Sigmoid colon (tissue), 7 donors: ENCODE results near the gene JMJD7. TPM values are rescaled to one million over a fixed set of nuclear protein-coding genes. Genes with fewer than 3 reads are reported as not detected.

Source experiments
- DNase-seq: peaks from one replicate; pipeline ENCODE4 v3.0.0-alpha.2; 2019
- H3K27ac ChIP-seq, 4 donors: fragments of 200-600 bp; sonication (generic); one replicate each; pipeline ENCODE4 v1.5.1; 2016 to 2019; ENCODE audit warnings: mild to moderate bottlenecking in 1 of 4
- H3K27me3 ChIP-seq, 3 donors: fragments of 200-600 bp; sonication (generic); one replicate each; pipeline ENCODE4 v1.5.1; 2019; ENCODE audit warnings: mild to moderate bottlenecking in 1 of 3
- H3K36me3 ChIP-seq, 4 donors: fragments of 200-600 bp; sonication (generic); one replicate each; pipeline ENCODE4 v1.5.1; 2016 to 2019
- H3K4me1 ChIP-seq, 4 donors: fragments of 200-600 bp; sonication (generic); one replicate each; pipeline ENCODE4 v1.5.1; 2017 to 2019
- H3K4me3 ChIP-seq, 4 donors: fragments of 200-600 bp; sonication (generic); one replicate each; pipeline ENCODE4 v1.5.1; 2017 to 2019; ENCODE audit warnings: mild to moderate bottlenecking in 2 of 4, moderate library complexity in 1 of 4
- H3K9me3 ChIP-seq, 4 donors: fragments of 200-600 bp in 3 of 4; sonication (generic) in 3 of 4; one replicate each; pipeline versions ENCODE4 v1.5.1 to v1.6.1; 2013 to 2019
- EP300 ChIP-seq, 4 donors: sonication (generic); formaldehyde crosslinking; IDR thresholded peaks; one replicate each; pipeline ENCODE4 v1.6.1; 2017; ENCODE audit warnings: antibody characterized with exemption in 4 of 4
- POLR2A ChIP-seq, 2 donors: fragments of 450-650 bp; IDR thresholded peaks; one replicate each; pipeline ENCODE4 v1.6.1; 2016; ENCODE audit warnings: antibody characterized with exemption in 2 of 2, mild to moderate bottlenecking in 2 of 2, moderate library complexity in 2 of 2
- POLR2AphosphoS5 ChIP-seq, 4 donors: sonication (generic); formaldehyde crosslinking; IDR thresholded peaks; one replicate each; pipeline ENCODE4 v1.6.1; 2017; ENCODE audit warnings: antibody characterized with exemption in 4 of 4
- WGBS, 2 donors: extraction: QIAGEN DNeasy Blood & Tissue Kit; methylation state at CpG; one replicate each; pipeline ENCODE4 v1.1.7; 2013; 5-methylcytosine and 5-hydroxymethylcytosine counted together
- intact Hi-C: fragments of 100-400 bp; cut with DNase I; formaldehyde crosslinking; loops from one replicate; pipeline ENCODE4 v1.15.1; 2023
- polyA plus RNA-seq, 3 donors: library from polyadenylated mRNA; stranded (reverse); fragments of 200-250 nt; gene quantifications; one replicate each; pipeline ENCODE4 v1.2.3, GENCODE V29; 2013
- total RNA-seq, 4 donors: library from RNA; depleted of rRNA; stranded (reverse); fragments of >200 nt; gene quantifications; one replicate each; pipeline ENCODE4 v1.1.0, GENCODE V29; 2016
- TF ChIP-seq, protein P1 (sequence below), 4 experiments: fragments of 450-650 bp in 3 of 4; fragments of 200-600 bp in 1 of 4; IDR thresholded peaks; one replicate each; pipeline ENCODE4 v1.5.1; 2016 to 2019; ENCODE audit warnings: antibody characterized with exemption in 4 of 4, mild to moderate bottlenecking in 3 of 4, moderate library complexity in 2 of 4
- donor health status: healthy with polysubstance abuse.
- donor health status: Bipolar disorder and iron deficiency.
- donor health status: healthy.

The JMJD7 gene
- total and polyA plus RNA-seq, 7 donors: 9.5 to 14.0 (median 10.7) TPM

DNA sequence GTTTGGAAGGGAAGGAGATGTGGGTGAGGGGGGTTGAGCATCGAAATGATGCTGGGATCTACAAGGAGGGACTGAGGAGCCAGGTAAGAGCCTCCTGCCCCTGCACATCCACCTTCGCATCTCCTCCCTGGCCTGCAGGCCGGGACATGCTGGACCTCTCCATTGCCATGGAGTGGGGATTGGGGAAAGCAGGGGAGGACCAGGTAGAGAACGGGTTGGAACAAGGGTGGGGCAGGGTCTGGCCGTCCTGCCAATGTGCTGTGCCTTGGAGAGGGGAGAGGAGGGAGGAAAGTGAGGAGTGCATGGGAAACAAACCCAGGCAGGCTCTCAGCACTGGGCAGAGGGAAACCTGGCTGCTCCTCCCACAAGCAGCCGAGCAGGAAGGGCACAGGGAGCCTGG is 21.3 kb downstream of the JMJD7 start:
- Histone ChIP-seq H3K27me3 (peaks cover 0 to 29% (median 6%) of the 10 kb centered on the region in 3 donors), H3K36me3 (peaks cover 0 to 44% (median 28%) of the 10 kb centered on the region in 4 donors), H3K9me3 (no peaks in the 10 kb centered on the region), H3K4me3 (no peak overlapping the region), H3K4me1 (no peaks in the 10 kb centered on the region), H3K27ac (no peak overlapping the region)
- 76 to 86% methylated on average over 6 of the region's 6 CpGs for WGBS, 2 donors
- DNase-seq: no peak
- intact Hi-C loops: no loop called here
- no peak for TF ChIP-seq POLR2A (IDR thresholded peaks at IDR 0.05)
- no peak for TF ChIP-seq EP300 (IDR thresholded peaks at IDR 0.05)
- no peak for TF ChIP-seq POLR2AphosphoS5 (IDR thresholded peaks at IDR 0.05)
- TF ChIP-seq, protein P1, sequence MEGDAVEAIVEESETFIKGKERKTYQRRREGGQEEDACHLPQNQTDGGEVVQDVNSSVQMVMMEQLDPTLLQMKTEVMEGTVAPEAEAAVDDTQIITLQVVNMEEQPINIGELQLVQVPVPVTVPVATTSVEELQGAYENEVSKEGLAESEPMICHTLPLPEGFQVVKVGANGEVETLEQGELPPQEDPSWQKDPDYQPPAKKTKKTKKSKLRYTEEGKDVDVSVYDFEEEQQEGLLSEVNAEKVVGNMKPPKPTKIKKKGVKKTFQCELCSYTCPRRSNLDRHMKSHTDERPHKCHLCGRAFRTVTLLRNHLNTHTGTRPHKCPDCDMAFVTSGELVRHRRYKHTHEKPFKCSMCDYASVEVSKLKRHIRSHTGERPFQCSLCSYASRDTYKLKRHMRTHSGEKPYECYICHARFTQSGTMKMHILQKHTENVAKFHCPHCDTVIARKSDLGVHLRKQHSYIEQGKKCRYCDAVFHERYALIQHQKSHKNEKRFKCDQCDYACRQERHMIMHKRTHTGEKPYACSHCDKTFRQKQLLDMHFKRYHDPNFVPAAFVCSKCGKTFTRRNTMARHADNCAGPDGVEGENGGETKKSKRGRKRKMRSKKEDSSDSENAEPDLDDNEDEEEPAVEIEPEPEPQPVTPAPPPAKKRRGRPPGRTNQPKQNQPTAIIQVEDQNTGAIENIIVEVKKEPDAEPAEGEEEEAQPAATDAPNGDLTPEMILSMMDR (IDR thresholded peaks at IDR 0.05): no peak

GRCh38 chr15:41849861-41850260 is 22.0 kb downstream of the JMJD7 start:
- Histone ChIP-seq H3K4me1 (no peaks in the 10 kb centered on the region), H3K9me3 (no peaks in the 10 kb centered on the region), H3K4me3 (no peak overlapping the region), H3K27ac (no peak overlapping the region), H3K36me3 (peaks cover 0 to 38% (median 26%) of the 10 kb centered on the region in 4 donors), H3K27me3 (peaks cover 0 to 35% (median 11%) of the 10 kb centered on the region in 3 donors)
- intact Hi-C loops: no loop called here
- TF ChIP-seq POLR2A (IDR thresholded peaks at IDR 0.05): no peak
- TF ChIP-seq, protein P1 (IDR thresholded peaks at IDR 0.05): no peak
- no peak for TF ChIP-seq EP300 (IDR thresholded peaks at IDR 0.05)
- DNase-seq: no peak
- WGBS, 2 donors: 67 to 79% methylated on average over 8 of the region's 8 CpGs

- H3K36me3 ChIP-seq: peaks cover 0 to 30% (median 26%) of the 10 kb centered on the region in 4 donors
- intact Hi-C loops: no loop called here
- 77% methylated on average over 16 of the region's 16 CpGs for WGBS, 2 donors
- H3K4me1 ChIP-seq: no peaks in the 10 kb centered on the region
- no peak overlapping the region for H3K27ac ChIP-seq
- H3K4me3 ChIP-seq: no peak overlapping the region
- DNase-seq: no peak
- H3K9me3 ChIP-seq: no peaks in the 10 kb centered on the region
- TF ChIP-seq POLR2AphosphoS5 (IDR thresholded peaks at IDR 0.05) (no peak), POLR2A (IDR thresholded peaks at IDR 0.05) (no peak), EP300 (IDR thresholded peaks at IDR 0.05) (no peak)
- TF ChIP-seq, protein P1 (IDR thresholded peaks at IDR 0.05): no peak
- peaks cover 0 to 43% (median 17%) of the 10 kb centered on the region in 3 donors for H3K27me3 ChIP-seq
Observed at GRCh38 chr15:41850482-41851166, 22.7 kb downstream of the JMJD7 start.

DNA sequence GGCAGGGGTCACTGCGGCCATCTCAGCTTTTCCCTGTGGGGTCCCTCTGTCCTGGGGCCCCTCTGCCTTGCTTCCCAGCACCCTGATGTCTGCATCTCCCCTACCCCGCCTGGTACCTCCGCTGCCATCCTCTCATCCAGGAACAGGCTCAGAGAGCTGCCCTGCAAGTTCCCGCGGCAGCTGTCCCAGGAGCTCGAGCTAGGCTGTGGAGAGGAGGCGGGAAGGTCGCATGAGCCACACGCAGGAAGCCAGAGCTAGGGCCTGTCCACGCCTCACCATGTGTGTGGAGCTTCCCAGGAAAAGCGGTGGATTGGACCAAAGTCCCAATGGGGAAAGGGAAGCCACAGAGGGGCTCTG is 23.3 kb downstream of the JMJD7 start:
- Histone ChIP-seq H3K36me3 (peaks cover 0 to 25% (median 22%) of the 10 kb centered on the region in 4 donors), H3K27ac (no peak overlapping the region), H3K4me3 (no peak overlapping the region), H3K9me3 (no peaks in the 10 kb centered on the region), H3K4me1 (no peaks in the 10 kb centered on the region), H3K27me3 (peaks cover 0 to 44% (median 17%) of the 10 kb centered on the region in 3 donors)
- no peak for DNase-seq
- TF ChIP-seq POLR2AphosphoS5 (IDR thresholded peaks at IDR 0.05): no peak
- TF ChIP-seq, protein P1 (IDR thresholded peaks at IDR 0.05): no peak
- TF ChIP-seq EP300 (IDR thresholded peaks at IDR 0.05): no peak
- no peak for TF ChIP-seq POLR2A (IDR thresholded peaks at IDR 0.05)
- intact Hi-C loops: no loop called here
- 28 to 52% methylated on average over 11 of the region's 11 CpGs for WGBS, 2 donors
